ENCODE results near the gene ARHGAP32. TPM values are rescaled to one million over a fixed set of nuclear protein-coding genes. Genes with fewer than 3 reads are reported as not detected.

Gene ARHGAP32
- total and polyA plus RNA-seq, 7 donors = 9.2 to 20.0 (median 12.0) TPM

DNA sequence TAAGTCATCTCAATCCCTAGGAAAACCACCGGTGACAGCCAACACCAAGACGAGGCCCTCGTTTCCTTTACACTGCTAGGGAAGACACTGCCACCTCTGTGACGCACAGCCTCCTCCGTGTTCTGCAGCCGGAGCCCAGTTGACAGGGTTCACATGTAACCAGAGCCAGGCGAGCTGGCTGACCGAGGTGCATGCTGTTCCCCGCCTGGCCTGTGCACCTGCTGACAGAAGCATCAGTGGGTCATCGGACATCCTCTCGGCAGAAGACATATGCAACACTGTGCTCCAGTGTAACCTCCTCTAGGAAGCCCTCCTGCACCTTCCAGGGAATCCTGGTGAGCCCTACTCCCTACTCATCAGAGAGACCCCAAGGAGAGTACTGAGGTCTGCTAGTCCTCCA is 135.2 kb downstream of the ARHGAP32 start:
- no peaks in the 10 kb centered on the region for H3K9me3 ChIP-seq
- H3K27ac ChIP-seq = no peak overlapping the region
- intact Hi-C loops (cut with DNase I) = no loop called here
- TF ChIP-seq POLR2A (IDR thresholded peaks at IDR 0.05) (no peak), EP300 (IDR thresholded peaks at IDR 0.05) (no peak), CTCF (IDR thresholded peaks at IDR 0.05) (no peak), POLR2AphosphoS5 (IDR thresholded peaks at IDR 0.05) (no peak)
- H3K27me3 ChIP-seq = no peaks in the 10 kb centered on the region
- WGBS, 2 donors = 95 to 98% methylated on average over 11 of the region's 11 CpGs
- no peak overlapping the region for H3K4me3 ChIP-seq
- no peaks in the 10 kb centered on the region for H3K4me1 ChIP-seq
- no peak for DNase-seq
- H3K36me3 ChIP-seq = no peaks in the 10 kb centered on the region

DNA sequence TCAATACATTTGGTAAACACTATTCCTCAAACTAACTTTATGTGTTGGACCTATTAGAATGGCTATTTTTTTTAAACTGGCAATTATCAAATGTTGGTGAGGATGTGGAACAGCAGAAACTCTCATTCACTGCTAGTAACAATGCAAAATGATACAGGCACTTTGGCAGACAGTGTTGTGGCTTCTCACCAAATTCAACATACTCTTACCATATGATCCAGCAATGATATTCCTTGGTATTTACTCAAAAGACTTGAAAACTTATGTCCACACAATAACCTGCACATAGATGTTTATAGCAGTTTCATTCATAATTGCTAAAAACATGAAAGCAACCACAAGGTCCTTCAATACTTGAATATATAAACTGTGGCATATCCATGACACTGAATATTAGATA is 136.9 kb downstream of the ARHGAP32 start:
- Histone ChIP-seq H3K27ac (no peak overlapping the region), H3K36me3 (no peaks in the 10 kb centered on the region), H3K4me1 (no peaks in the 10 kb centered on the region), H3K27me3 (no peaks in the 10 kb centered on the region), H3K4me3 (no peak overlapping the region), H3K9me3 (no peaks in the 10 kb centered on the region)
- TF ChIP-seq EP300 (IDR thresholded peaks at IDR 0.05) (no peak), CTCF (IDR thresholded peaks at IDR 0.05) (no peak), POLR2A (IDR thresholded peaks at IDR 0.05) (no peak)
- no peak for DNase-seq
- intact Hi-C loops (cut with DNase I) = no loop called here

GRCh38 chr11:129048911-129049310 is 143.2 kb downstream of the ARHGAP32 start:
- Histone ChIP-seq H3K36me3 (no peaks in the 10 kb centered on the region), H3K9me3 (no peaks in the 10 kb centered on the region), H3K4me3 (no peak overlapping the region), H3K27ac (peak overlapping the region in 1 of 4 donors; percentile 36), H3K27me3 (no peaks in the 10 kb centered on the region), H3K4me1 (peaks cover 0 to 16% (median 6%) of the 10 kb centered on the region in 4 donors)
- DNase-seq = no peak
- TF ChIP-seq POLR2A (IDR thresholded peaks at IDR 0.05) (no peak), POLR2AphosphoS5 (IDR thresholded peaks at IDR 0.05) (peak in 1 of 4 donors; percentile 28), EP300 (IDR thresholded peaks at IDR 0.05) (no peak), CTCF (IDR thresholded peaks at IDR 0.05) (no peak)
- WGBS, 2 donors = 82 to 86% methylated on average over 4 of the region's 4 CpGs
- intact Hi-C loops (cut with DNase I) = no loop called here

GRCh38 chr11:129045150-129045549 is 147.0 kb downstream of the ARHGAP32 start:
- TF ChIP-seq POLR2AphosphoS5 (IDR thresholded peaks at IDR 0.05) = no peak
- TF ChIP-seq POLR2A (IDR thresholded peaks at IDR 0.05) = no peak
- Histone ChIP-seq H3K9me3 (no peaks in the 10 kb centered on the region), H3K4me3 (no peak overlapping the region), H3K27ac (no peak overlapping the region), H3K36me3 (no peaks in the 10 kb centered on the region), H3K27me3 (no peaks in the 10 kb centered on the region), H3K4me1 (peaks cover 0 to 16% (median 6%) of the 10 kb centered on the region in 4 donors)
- DNase-seq = no peak
- intact Hi-C loops (cut with DNase I) = no loop called here
- 95% methylated on average over 5 of the region's 5 CpGs for WGBS, 2 donors

- no peak for TF ChIP-seq POLR2A (IDR thresholded peaks at IDR 0.05)
- no peak for TF ChIP-seq CTCF (IDR thresholded peaks at IDR 0.05)
- TF ChIP-seq EP300 (IDR thresholded peaks at IDR 0.05) = no peak
- TF ChIP-seq POLR2AphosphoS5 (IDR thresholded peaks at IDR 0.05) = no peak
- Histone ChIP-seq H3K27ac (no peak overlapping the region), H3K9me3 (no peaks in the 10 kb centered on the region), H3K27me3 (no peaks in the 10 kb centered on the region), H3K4me1 (no peaks in the 10 kb centered on the region), H3K4me3 (no peak overlapping the region), H3K36me3 (no peaks in the 10 kb centered on the region)
- no peak for DNase-seq
- WGBS, 2 donors = 39 to 71% methylated on average over 4 of the region's 4 CpGs
- intact Hi-C loops (cut with DNase I) = no loop called here
Measured at GRCh38 chr11:129042503-129042902, 149.6 kb downstream of the ARHGAP32 start.
